H1 (cell line): ENCODE data around the gene OR13G1. TPM values are rescaled to one million over a fixed set of nuclear protein-coding genes. Genes with fewer than 3 reads are reported as not detected.

Experiments used
- KDM5A ChIP-seq: fragments of 200-600 bp; IDR thresholded peaks from 2 replicates; pipeline ENCODE4 v1.7.1; 2012; ENCODE audit warnings: mild to moderate bottlenecking, low read length, inconsistent platforms, mixed read lengths
- polyA plus RNA-seq, 7 experiments: library from polyadenylated mRNA; depleted of rRNA in 3 of 7; stranded (reverse) in 5 of 7; unstranded in 2 of 7; fragments of >200 nt in 5 of 7; fragments of 200-250 nt in 2 of 7; gene quantifications; 1 replicate in 5 of 7; 2 replicates in 1 of 7; 4 replicates in 1 of 7; pipeline versions ENCODE4 v1.2.1 to v1.2.3, GENCODE V29; 2011 to 2013; ENCODE audit warnings: missing spikeins in 2 of 7, mixed read lengths in 2 of 7
- total RNA-seq: library from RNA; stranded (reverse); fragmentation: NEBNext Ultra II Directional; extraction: Animal tissue kit (Norgen Biotek cat#: 25700); gene quantifications from 2 replicates; pipeline ENCODE4 v1.2.1, GENCODE V29; 2021

Gene OR13G1
- total and polyA plus RNA-seq, 2 of the 8 experiments (the other 6 are each of a cell fraction or from before 2014, with no cell fraction given) = not detected

DNA sequence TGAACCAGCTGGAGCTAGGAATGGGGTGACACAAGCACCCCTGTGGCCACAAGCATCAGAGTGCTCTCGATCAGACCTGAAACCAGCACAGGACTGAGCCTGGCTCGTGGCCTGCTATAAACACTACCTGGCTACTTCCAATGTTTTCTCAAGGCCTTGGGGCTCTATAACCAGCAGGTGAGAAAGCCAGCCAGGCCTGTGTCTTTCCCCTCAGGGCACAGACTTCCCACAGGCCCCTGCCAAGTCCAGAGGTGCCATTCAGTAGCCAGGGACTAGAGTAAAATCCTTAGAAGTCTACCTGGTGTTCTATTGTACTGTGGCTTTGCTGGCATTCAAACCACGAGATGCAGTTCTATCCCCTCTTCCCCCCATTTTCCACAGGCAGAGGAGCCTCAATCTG, 51.6 kb downstream of the OR13G1 start (continued):
- no peak for TF ChIP-seq KDM5A

Other genes starting within 250 kb of the OR13G1 start
- gene OR2B11, start 221.6 kb downstream of the OR13G1 start, total RNA-seq = not detected in 2 replicates
- not detected in 2 replicates for gene OR2B11, start 221.6 kb downstream of the OR13G1 start, polyA plus RNA-seq (2011; rRNA removed)
- not detected in 2 replicates for gene OR2C3, start 143.3 kb downstream of the OR13G1 start, total RNA-seq
- not detected in 2 replicates for gene OR2C3, start 143.3 kb downstream of the OR13G1 start, polyA plus RNA-seq (2011; rRNA removed)
- not detected in 2 replicates for gene GCSAML, start 130.6 kb downstream of the OR13G1 start, total RNA-seq
- not detected in 2 replicates for gene GCSAML, start 130.6 kb downstream of the OR13G1 start, polyA plus RNA-seq (2011; rRNA removed)
- gene OR2G2, start 91.4 kb downstream of the OR13G1 start, total RNA-seq = not detected in 2 replicates
- gene OR2G2, start 91.4 kb downstream of the OR13G1 start, polyA plus RNA-seq (2011; rRNA removed) = not detected in 2 replicates
- not detected in 2 replicates for gene OR2G3, start 74.2 kb downstream of the OR13G1 start, total RNA-seq
- not detected in 2 replicates for gene OR2G3, start 74.2 kb downstream of the OR13G1 start, polyA plus RNA-seq (2011; rRNA removed)
- gene OR6F1, start 36.9 kb upstream of the OR13G1 start, total RNA-seq = not detected in 2 replicates
- not detected in 2 replicates for gene OR6F1, start 36.9 kb upstream of the OR13G1 start, polyA plus RNA-seq (2011; rRNA removed)
- gene OR14K1, start 58.9 kb upstream of the OR13G1 start, total RNA-seq = not detected in 2 replicates
- gene OR14K1, start 58.9 kb upstream of the OR13G1 start, polyA plus RNA-seq (2011; rRNA removed) = not detected in 2 replicates
- gene OR14A2, start 68.4 kb upstream of the OR13G1 start, total RNA-seq = not detected in 2 replicates
- not detected in 2 replicates for gene OR14A2, start 68.4 kb upstream of the OR13G1 start, polyA plus RNA-seq (2011; rRNA removed)
- gene OR1C1, start 80.8 kb upstream of the OR13G1 start, total RNA-seq = not detected in 2 replicates
- gene OR1C1, start 80.8 kb upstream of the OR13G1 start, polyA plus RNA-seq (2011; rRNA removed) = not detected in 2 replicates
- not detected in 2 replicates for gene OR14A16, start 144.4 kb upstream of the OR13G1 start, total RNA-seq
- gene OR14A16, start 144.4 kb upstream of the OR13G1 start, polyA plus RNA-seq (2011; rRNA removed) = not detected in 2 replicates
- gene OR11L1, start 162.2 kb upstream of the OR13G1 start, total RNA-seq = not detected in 2 replicates
- gene OR11L1, start 162.2 kb upstream of the OR13G1 start, polyA plus RNA-seq (2011; rRNA removed) = not detected in 2 replicates
- 2.1 and 2.8 TPM in 2 replicates for gene TRIM58, start 177.4 kb upstream of the OR13G1 start, total RNA-seq
- not detected in 2 replicates for gene TRIM58, start 177.4 kb upstream of the OR13G1 start, polyA plus RNA-seq (2011; rRNA removed)
- gene OR2W3, start 215.8 kb upstream of the OR13G1 start, total RNA-seq = 0.82 and 1.1 TPM in 2 replicates
- gene OR2W3, start 215.8 kb upstream of the OR13G1 start, polyA plus RNA-seq (2011; rRNA removed) = 0.08 and 0.12 TPM in 2 replicates
- gene OR2T8, start 240.5 kb upstream of the OR13G1 start, total RNA-seq = not detected in 2 replicates
- not detected in 2 replicates for gene OR2T8, start 240.5 kb upstream of the OR13G1 start, polyA plus RNA-seq (2011; rRNA removed)
- not detected in 2 replicates for gene OR2AJ1, start 245.2 kb upstream of the OR13G1 start, total RNA-seq
- not detected in 2 replicates for gene OR2AJ1, start 245.2 kb upstream of the OR13G1 start, polyA plus RNA-seq (2011; rRNA removed)